Thymus (tissue), 14 donors: ENCODE results near the gene ALS2. TPM values are rescaled to one million over a fixed set of nuclear protein-coding genes. Genes with fewer than 3 reads are reported as not detected.

Experiments
- DNase-seq, 9 donors: peaks; one replicate each; pipeline ENCODE4 v3.0.0-alpha.2; 2013; ENCODE audit warnings: low spot score in 9 of 9, low read depth in 6 of 9, missing footprints in 1 of 9
- H3K27ac ChIP-seq, 2 donors: one replicate each; pipeline ENCODE4 v1.5.1; 2013; ENCODE audit warnings: control low read depth in 1 of 2, low read depth in 1 of 2, low read length in 1 of 2, mild to moderate bottlenecking in 1 of 2, moderate library complexity in 1 of 2
- H3K27me3 ChIP-seq, 2 donors: one replicate each; pipeline ENCODE4 v1.5.1; 2013; ENCODE audit warnings: low read length in 1 of 2; ENCODE audit not compliant: control insufficient read depth in 2 of 2, insufficient read depth in 1 of 2
- H3K36me3 ChIP-seq, 2 donors: one replicate each; pipeline ENCODE4 v1.5.1; 2013; ENCODE audit warnings: low read length in 1 of 2, mild to moderate bottlenecking in 1 of 2, moderate library complexity in 1 of 2; ENCODE audit not compliant: control insufficient read depth in 2 of 2, insufficient read depth in 2 of 2
- H3K4me1 ChIP-seq, 2 donors: one replicate each; pipeline ENCODE4 v1.5.1; 2013; ENCODE audit warnings: low read length in 2 of 2; ENCODE audit not compliant: control insufficient read depth in 2 of 2, insufficient read depth in 2 of 2
- H3K4me3 ChIP-seq, 2 donors: one replicate each; pipeline ENCODE4 v1.5.1; 2013; ENCODE audit warnings: low read length in 2 of 2, control low read depth in 1 of 2, mild to moderate bottlenecking in 1 of 2
- H3K9me3 ChIP-seq, 2 donors: one replicate each; pipeline ENCODE4 v1.5.1; 2013; ENCODE audit warnings: low read length in 1 of 2, mild to moderate bottlenecking in 1 of 2; ENCODE audit not compliant: control insufficient read depth in 2 of 2, insufficient read depth in 1 of 2
- WGBS: extraction: QIAGEN DNeasy Blood & Tissue Kit; methylation state at CpG from one replicate; pipeline ENCODE4 v1.1.7; 2013; 5-methylcytosine and 5-hydroxymethylcytosine counted together
- long read RNA-seq, 10 donors: transcript quantifications; one replicate each; lab custom pipeline, GENCODE V29; 2026
- polyA plus RNA-seq: library from polyadenylated mRNA; stranded (reverse); fragments of 200-250 nt; gene quantifications from one replicate; pipeline ENCODE4 v1.2.3, GENCODE V29; 2013
- total RNA-seq: library from RNA; stranded (reverse); fragments of 120-200 nt; gene quantifications from one replicate; pipeline ENCODE4 v1.2.4, GENCODE V29; 2013
- donor health status: healthy.

The ALS2 gene
- total RNA-seq (8.1 TPM), polyA plus RNA-seq (10.3 TPM)
- long read RNA-seq, donor 1 = 0 reads
- long read RNA-seq, donor 2, transcript ALS2-206 (4 exons, 2,677 nt) = major isoform, 6 of 6 reads
- long read RNA-seq, donor 2, partial matches to known transcripts = 0 of 6 reads
- long read RNA-seq, donor 2, other reads (novel, unspliced or antisense) = 0 of 6 reads
- long read RNA-seq, donor 3, partial matches to known transcripts = 0 of 1 reads
- long read RNA-seq, donor 3, other reads (novel, unspliced or antisense) = 0 of 1 reads
- long read RNA-seq, donor 4, partial matches to known transcripts = 0 of 1 reads
- long read RNA-seq, donor 4, other reads (novel, unspliced or antisense) = 0 of 1 reads
- long read RNA-seq, donor 5, full-length matches to known transcripts = 5 of 5 reads
- long read RNA-seq, donor 5, partial matches to known transcripts = 0 of 5 reads
- long read RNA-seq, donor 5, other reads (novel, unspliced or antisense) = 0 of 5 reads
- long read RNA-seq, donor 6 = 0 reads
- long read RNA-seq, donor 7, transcript ALS2-206 (4 exons, 2,677 nt) = major isoform, 5 of 5 reads
- long read RNA-seq, donor 7, partial matches to known transcripts = 0 of 5 reads
- long read RNA-seq, donor 7, other reads (novel, unspliced or antisense) = 0 of 5 reads
- long read RNA-seq, donor 8 = 0 reads
- long read RNA-seq, donor 9, full-length matches to known transcripts = 1 of 1 reads
- long read RNA-seq, donor 9, partial matches to known transcripts = 0 of 1 reads
- long read RNA-seq, donor 9, other reads (novel, unspliced or antisense) = 0 of 1 reads
- long read RNA-seq, donor 10, partial matches to known transcripts = 0 of 3 reads
- long read RNA-seq, donor 10, other reads (novel, unspliced or antisense) = 0 of 3 reads

- no peaks in the 10 kb centered on the region for H3K27me3 ChIP-seq
- H3K9me3 ChIP-seq = no peaks in the 10 kb centered on the region
- peak; percentile 88 to 97 (median 90) for DNase-seq
- peaks cover 7 to 8% of the 10 kb centered on the region in 2 donors for H3K4me1 ChIP-seq
- H3K36me3 ChIP-seq = no peaks in the 10 kb centered on the region
- under 1% methylated on average over 60 of the region's 60 CpGs for WGBS
- H3K27ac ChIP-seq = peak within 1 kb of the TSS; percentile 85 to 91
- peak within 1 kb of the TSS; percentile 75 to 87 for H3K4me3 ChIP-seq
These were observed at the start of gene ALS2 for GRCh38 chr2:201780674-201781493. ALS2 (minus strand) TSS chr2:201780933; CDS start chr2:201768885, 12,048 bp downstream.

- no peaks in the 10 kb centered on the region for H3K4me1 ChIP-seq
- 98% methylated on average over 2 of the region's 2 CpGs for WGBS
- H3K9me3 ChIP-seq = no peaks in the 10 kb centered on the region
- no peaks in the 10 kb centered on the region for H3K27me3 ChIP-seq
- no peak for DNase-seq
- H3K36me3 ChIP-seq = no peaks in the 10 kb centered on the region
- H3K27ac ChIP-seq = no peak overlapping the region
- H3K4me3 ChIP-seq = no peak overlapping the region
These were observed 47.5 kb upstream of the ALS2 start for GRCh38 chr2:201828220-201828619.

GRCh38 chr2:201827621-201828020 lies 46.9 kb upstream of the ALS2 start:
- WGBS = 94% methylated on average over 3 of the region's 3 CpGs
- Histone ChIP-seq H3K9me3 (no peaks in the 10 kb centered on the region), H3K4me1 (no peaks in the 10 kb centered on the region), H3K4me3 (no peak overlapping the region), H3K27ac (no peak overlapping the region), H3K27me3 (no peaks in the 10 kb centered on the region), H3K36me3 (no peaks in the 10 kb centered on the region)
- DNase-seq = no peak

- WGBS = 91% methylated on average over 1 of the region's 1 CpG
- no peak overlapping the region for H3K4me3 ChIP-seq
These were observed 43.5 kb upstream of the ALS2 start for GRCh38 chr2:201824212-201824611.

GRCh38 chr2:201821080-201821479 lies 40.3 kb upstream of the ALS2 start:
- 97% methylated on average over 5 of the region's 5 CpGs for WGBS
- Histone ChIP-seq H3K27ac (no peak overlapping the region), H3K4me1 (no peaks in the 10 kb centered on the region), H3K27me3 (no peaks in the 10 kb centered on the region), H3K36me3 (no peaks in the 10 kb centered on the region), H3K4me3 (no peak overlapping the region), H3K9me3 (no peaks in the 10 kb centered on the region)
- no peak for DNase-seq

More at GRCh38 chr2:201824212-201824611, 43.5 kb upstream of the ALS2 start:
- no peaks in the 10 kb centered on the region for H3K27me3 ChIP-seq
- H3K4me1 ChIP-seq = no peaks in the 10 kb centered on the region
- H3K36me3 ChIP-seq = no peaks in the 10 kb centered on the region
- no peak for DNase-seq
- H3K27ac ChIP-seq = no peak overlapping the region
- no peaks in the 10 kb centered on the region for H3K9me3 ChIP-seq

- no peaks in the 10 kb centered on the region for H3K4me1 ChIP-seq
- no peaks in the 10 kb centered on the region for H3K36me3 ChIP-seq
- 94% methylated on average over 4 of the region's 4 CpGs for WGBS
- no peaks in the 10 kb centered on the region for H3K9me3 ChIP-seq
- no peak for DNase-seq
- H3K4me3 ChIP-seq = no peak overlapping the region
- no peak overlapping the region for H3K27ac ChIP-seq
- no peaks in the 10 kb centered on the region for H3K27me3 ChIP-seq
These were observed 39.8 kb upstream of the ALS2 start for GRCh38 chr2:201820383-201821007.

GRCh38 chr2:201816657-201817575 lies 36.2 kb upstream of the ALS2 start:
- Histone ChIP-seq H3K9me3 (no peaks in the 10 kb centered on the region), H3K36me3 (no peaks in the 10 kb centered on the region), H3K4me1 (no peaks in the 10 kb centered on the region), H3K27ac (no peak overlapping the region), H3K4me3 (no peak overlapping the region), H3K27me3 (no peaks in the 10 kb centered on the region)
- no peak for DNase-seq
- WGBS = 95% methylated on average over 5 of the region's 5 CpGs
